NT2/D1 (cell line): ENCODE measurements around the gene PRSS36.

ENCODE experiments used
- SUZ12 ChIP-seq: IDR thresholded peaks from 2 replicates; pipeline ENCODE4 v1.6.1; 2011; ENCODE audit not compliant: insufficient read length, insufficient read depth; ENCODE audit errors: extremely low read depth
- YY1 ChIP-seq: IDR thresholded peaks from 2 replicates; pipeline ENCODE4 v1.6.1; 2011; ENCODE audit not compliant: insufficient read length, insufficient read depth
- ZNF274 ChIP-seq: IDR thresholded peaks from 2 replicates; pipeline ENCODE4 v1.6.1; 2011; ENCODE audit warnings: mild to moderate bottlenecking, low read depth, low read length

DNA sequence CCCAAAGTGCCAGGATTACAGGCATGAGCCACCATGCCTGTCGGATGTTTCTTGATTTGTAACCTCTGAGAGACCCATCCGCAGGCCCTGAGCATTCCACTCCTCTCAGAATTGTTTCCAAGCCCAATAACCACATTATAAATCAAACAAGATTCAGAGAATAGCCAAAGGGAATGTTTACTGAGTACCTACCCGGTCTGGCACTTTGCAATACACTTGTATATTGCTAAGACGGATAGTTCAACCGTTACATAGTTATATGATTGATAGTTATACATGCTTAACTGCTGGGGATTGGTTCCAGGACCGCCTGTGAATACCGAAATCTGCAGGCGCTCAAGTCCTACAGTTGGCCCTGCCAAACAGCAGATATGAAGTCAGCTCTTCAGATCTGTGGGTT, 35.4 kb downstream of the PRSS36 start:
- no peak for TF ChIP-seq ZNF274
- TF ChIP-seq SUZ12 = no peak
- no peak for TF ChIP-seq YY1
